ENCODE results near the gene MYBPC1. TPM values are rescaled to one million over a fixed set of nuclear protein-coding genes. Genes with fewer than 3 reads are reported as not detected.

MYBPC1 gene
- total and polyA plus RNA-seq, 2 donors from 2014 or later: not detected

GRCh38 chr12:101650346-101651117, 55.8 kb downstream of the MYBPC1 start:
- Histone ChIP-seq H3K4me1 (ENCODE audit: control insufficient read depth in 2 of 3, insufficient read depth in 2 of 3, low read depth in 1 of 3, low read length in 3 of 3) (no peaks in the 10 kb centered on the region), H3K4me3 (ENCODE audit: low read length in 3 of 3) (no peak overlapping the region), H3K27me3 (ENCODE audit: control insufficient read depth, insufficient read depth, low read length) (no peaks in the 10 kb centered on the region), H3K36me3 (ENCODE audit: control insufficient read depth in 2 of 3, insufficient read depth in 3 of 3, low read length in 3 of 3) (no peaks in the 10 kb centered on the region), H3K9ac (ENCODE audit: low read length in 3 of 3) (no peak overlapping the region), H3K9me3 (ENCODE audit: control insufficient read depth in 2 of 3, insufficient read depth in 1 of 3, low read length in 3 of 3) (no peaks in the 10 kb centered on the region), H3K27ac (ENCODE audit: low read depth in 2 of 2, low read length in 2 of 2) (no peak overlapping the region)
- intact Hi-C loops (cut with DNase I): no loop called here
- DNase-seq (no peak), FAIRE-seq (no peak)
- TF ChIP-seq CTCF (IDR thresholded peaks at IDR 0.05; ENCODE audit: borderline replicate concordance, extremely low read depth, insufficient read depth): no peak

DNA sequence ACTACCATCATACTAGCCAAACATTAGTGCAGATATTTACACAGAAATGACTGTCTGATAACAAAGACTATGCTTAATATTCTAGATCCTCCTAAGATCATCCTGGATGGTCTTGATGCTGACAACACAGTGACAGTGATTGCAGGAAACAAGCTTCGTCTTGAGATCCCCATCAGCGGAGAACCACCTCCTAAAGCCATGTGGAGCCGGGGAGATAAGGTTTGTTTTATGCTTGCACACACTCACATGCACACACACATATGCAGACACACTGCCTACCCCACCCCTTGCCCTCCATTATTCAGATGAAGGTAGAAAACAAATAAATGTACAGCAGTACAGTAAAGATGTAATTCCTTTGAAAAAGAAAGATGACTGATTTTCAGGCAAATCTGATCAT, 58.3 kb downstream of the MYBPC1 start:
- no peak for DNase-seq
- no peak overlapping the region for H3K9ac ChIP-seq (ENCODE audit: low read length in 3 of 3)
- H3K4me3 ChIP-seq (ENCODE audit: low read length in 3 of 3): no peak overlapping the region
- no peak for FAIRE-seq
- TF ChIP-seq CTCF (IDR thresholded peaks at IDR 0.05; ENCODE audit: borderline replicate concordance, extremely low read depth, insufficient read depth): no peak
- no peak overlapping the region for H3K27ac ChIP-seq (ENCODE audit: low read depth in 2 of 2, low read length in 2 of 2)
- no peaks in the 10 kb centered on the region for H3K27me3 ChIP-seq (ENCODE audit: control insufficient read depth, insufficient read depth, low read length)
- H3K4me1 ChIP-seq (ENCODE audit: control insufficient read depth in 2 of 3, insufficient read depth in 2 of 3, low read depth in 1 of 3, low read length in 3 of 3): no peaks in the 10 kb centered on the region
- no peaks in the 10 kb centered on the region for H3K9me3 ChIP-seq (ENCODE audit: control insufficient read depth in 2 of 3, insufficient read depth in 1 of 3, low read length in 3 of 3)
- no peaks in the 10 kb centered on the region for H3K36me3 ChIP-seq (ENCODE audit: control insufficient read depth in 2 of 3, insufficient read depth in 3 of 3, low read length in 3 of 3)
- intact Hi-C loops (cut with DNase I): no loop called here

DNA sequence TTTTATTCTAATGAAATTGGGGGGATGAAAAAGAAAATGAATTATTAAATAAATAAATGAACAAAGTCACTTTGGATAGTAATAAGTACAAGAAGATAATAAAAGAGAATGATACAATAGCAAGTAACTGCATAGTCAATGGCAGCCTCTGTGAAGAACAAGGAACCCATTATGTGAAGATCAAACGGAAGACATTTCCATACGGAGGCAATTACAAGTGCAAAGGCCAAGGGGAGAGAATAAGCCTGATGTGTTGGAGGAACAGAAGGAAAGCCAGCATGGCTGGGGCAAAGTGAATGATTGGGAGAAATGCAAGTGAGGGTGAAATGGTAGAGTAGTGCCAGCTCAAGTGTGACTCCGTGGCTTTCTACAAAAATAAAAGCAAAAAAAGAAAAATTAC, 58.7 kb downstream of the MYBPC1 start:
- H3K9ac ChIP-seq (ENCODE audit: low read length in 3 of 3): no peak overlapping the region
- no peak for TF ChIP-seq CTCF (IDR thresholded peaks at IDR 0.05; ENCODE audit: borderline replicate concordance, extremely low read depth, insufficient read depth)
- intact Hi-C loops (cut with DNase I): no loop called here
- no peaks in the 10 kb centered on the region for H3K4me1 ChIP-seq (ENCODE audit: control insufficient read depth in 2 of 3, insufficient read depth in 2 of 3, low read depth in 1 of 3, low read length in 3 of 3)
- FAIRE-seq: no peak
- H3K27me3 ChIP-seq (ENCODE audit: control insufficient read depth, insufficient read depth, low read length): no peaks in the 10 kb centered on the region
- H3K36me3 ChIP-seq (ENCODE audit: control insufficient read depth in 2 of 3, insufficient read depth in 3 of 3, low read length in 3 of 3): no peaks in the 10 kb centered on the region
- no peak for DNase-seq
- no peak overlapping the region for H3K4me3 ChIP-seq (ENCODE audit: low read length in 3 of 3)
- no peak overlapping the region for H3K27ac ChIP-seq (ENCODE audit: low read depth in 2 of 2, low read length in 2 of 2)
- no peaks in the 10 kb centered on the region for H3K9me3 ChIP-seq (ENCODE audit: control insufficient read depth in 2 of 3, insufficient read depth in 1 of 3, low read length in 3 of 3)
